NB4 (cell line): ENCODE data around the gene ZNF557.
A peak's percentile ranks its signal among the peaks of the same experiment; 100 is the strongest.
"Not testable (repeated sequence)": the region's sequence is repeated elsewhere in the genome, so short reads cannot be mapped to it uniquely, and the experiment has no call there.

Experiments
- DNase-seq: peaks from one replicate; pipeline ENCODE4 v3.0.0; 2010; ENCODE audit warnings: low read depth
- H3K4me3 ChIP-seq: one replicate; pipeline ENCODE4 v1.5.1; 2011; ENCODE audit warnings: mild to moderate bottlenecking, low read depth, low read length, moderate library complexity
- MYC ChIP-seq: IDR thresholded peaks from 2 replicates; pipeline ENCODE4 v1.6.1; 2011; ENCODE audit warnings: low read depth, low read length
- POLR2A ChIP-seq: IDR thresholded peaks from 2 replicates; pipeline ENCODE4 v1.6.1; 2011; ENCODE audit warnings: mild to moderate bottlenecking; ENCODE audit not compliant: insufficient read length; ENCODE audit errors: extremely low read depth
- TF ChIP-seq, protein P1 (sequence below): IDR thresholded peaks from one replicate; pipeline ENCODE4 v1.5.1; 2012; ENCODE audit warnings: low read depth, low read length
- TF ChIP-seq, protein P2 (sequence below): IDR thresholded peaks from 2 replicates; pipeline ENCODE4 v1.6.1; 2011; ENCODE audit warnings: low read depth, low read length

ZNF557 gene

DNA sequence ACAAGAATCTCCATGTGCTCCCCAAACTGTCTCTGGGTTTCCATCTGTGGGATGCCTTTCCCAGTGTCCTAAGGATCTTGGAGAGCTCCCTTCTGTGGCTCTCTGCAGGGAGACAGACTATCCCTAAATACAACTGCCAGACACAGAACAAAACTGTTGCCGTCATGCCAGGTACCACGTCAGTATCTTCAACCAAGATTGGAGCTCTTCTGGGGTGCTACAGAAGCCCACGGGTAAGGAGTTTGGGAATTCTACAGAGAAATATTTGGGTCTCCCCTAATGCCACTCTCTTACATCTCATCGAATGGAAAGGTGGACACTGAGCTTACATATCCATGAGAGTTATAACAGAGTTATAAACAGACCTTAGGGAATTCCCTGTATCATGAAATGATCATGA is 6.2 kb upstream of the ZNF557 start:
- TF ChIP-seq MYC (no peak), POLR2A (no peak)
- TF ChIP-seq, protein P1, sequence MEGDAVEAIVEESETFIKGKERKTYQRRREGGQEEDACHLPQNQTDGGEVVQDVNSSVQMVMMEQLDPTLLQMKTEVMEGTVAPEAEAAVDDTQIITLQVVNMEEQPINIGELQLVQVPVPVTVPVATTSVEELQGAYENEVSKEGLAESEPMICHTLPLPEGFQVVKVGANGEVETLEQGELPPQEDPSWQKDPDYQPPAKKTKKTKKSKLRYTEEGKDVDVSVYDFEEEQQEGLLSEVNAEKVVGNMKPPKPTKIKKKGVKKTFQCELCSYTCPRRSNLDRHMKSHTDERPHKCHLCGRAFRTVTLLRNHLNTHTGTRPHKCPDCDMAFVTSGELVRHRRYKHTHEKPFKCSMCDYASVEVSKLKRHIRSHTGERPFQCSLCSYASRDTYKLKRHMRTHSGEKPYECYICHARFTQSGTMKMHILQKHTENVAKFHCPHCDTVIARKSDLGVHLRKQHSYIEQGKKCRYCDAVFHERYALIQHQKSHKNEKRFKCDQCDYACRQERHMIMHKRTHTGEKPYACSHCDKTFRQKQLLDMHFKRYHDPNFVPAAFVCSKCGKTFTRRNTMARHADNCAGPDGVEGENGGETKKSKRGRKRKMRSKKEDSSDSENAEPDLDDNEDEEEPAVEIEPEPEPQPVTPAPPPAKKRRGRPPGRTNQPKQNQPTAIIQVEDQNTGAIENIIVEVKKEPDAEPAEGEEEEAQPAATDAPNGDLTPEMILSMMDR = no peak
- TF ChIP-seq, protein P2, sequence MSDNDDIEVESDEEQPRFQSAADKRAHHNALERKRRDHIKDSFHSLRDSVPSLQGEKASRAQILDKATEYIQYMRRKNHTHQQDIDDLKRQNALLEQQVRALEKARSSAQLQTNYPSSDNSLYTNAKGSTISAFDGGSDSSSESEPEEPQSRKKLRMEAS = no peak
- no peak for DNase-seq
- no peak overlapping the region for H3K4me3 ChIP-seq

DNA sequence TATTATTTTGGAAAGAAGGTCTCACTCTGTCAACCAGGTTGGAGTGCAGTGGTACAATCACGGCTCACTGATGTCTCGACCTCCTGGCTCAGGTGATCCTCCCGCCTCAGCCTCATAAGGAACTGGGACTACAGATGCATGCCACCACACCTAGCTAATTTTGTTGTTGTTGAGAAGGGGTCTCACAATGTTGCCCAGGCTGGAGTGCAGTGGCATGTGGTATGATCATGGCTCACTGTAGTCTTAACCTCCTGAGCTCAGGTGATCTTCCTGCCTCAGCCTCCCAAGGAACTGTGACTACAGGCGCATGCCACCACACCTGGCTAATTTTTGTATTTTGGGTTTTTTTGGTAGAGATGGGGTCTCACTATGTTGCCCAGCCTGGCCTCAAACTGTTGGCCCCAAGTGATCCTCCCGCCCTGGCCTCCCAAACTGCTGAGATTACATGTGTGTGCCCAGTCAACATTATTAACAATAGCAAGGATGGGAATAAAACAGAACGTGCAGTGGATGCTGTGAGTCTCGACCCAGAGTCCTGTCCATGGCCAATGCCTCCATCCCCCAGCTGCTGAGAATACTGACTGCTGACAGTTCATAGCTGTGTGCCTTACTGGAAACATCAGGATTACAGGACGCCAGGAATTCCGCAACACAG is 5.6 kb upstream of the ZNF557 start:
- H3K4me3 ChIP-seq = no peak overlapping the region
- TF ChIP-seq POLR2A = no peak
- TF ChIP-seq MYC = no peak
- TF ChIP-seq, protein P2 = no peak
- TF ChIP-seq, protein P1 = no peak
- DNase-seq = no peak

DNA sequence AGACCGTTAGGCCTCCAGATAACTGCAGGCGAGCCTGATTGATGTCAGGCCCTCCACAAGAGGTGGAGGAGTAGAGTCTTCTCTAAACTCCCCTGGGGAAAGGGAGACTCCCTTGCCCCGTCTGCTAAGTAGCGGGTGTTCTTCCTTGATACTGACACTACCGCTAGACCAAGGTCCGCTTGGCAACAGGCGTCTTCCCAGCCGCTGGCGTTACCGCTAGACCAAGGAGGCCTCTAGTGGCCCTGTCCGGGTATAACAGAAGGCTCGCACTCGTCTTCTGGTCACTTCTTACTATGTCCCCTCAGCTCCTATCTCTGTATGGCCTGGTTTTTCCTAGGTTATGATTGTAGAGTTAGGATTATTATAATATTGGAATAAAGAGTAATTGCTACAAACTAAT is 2.4 kb upstream of the ZNF557 start:
- peak; percentile 14 for DNase-seq
- H3K4me3 ChIP-seq = not testable (repeated sequence)

DNA sequence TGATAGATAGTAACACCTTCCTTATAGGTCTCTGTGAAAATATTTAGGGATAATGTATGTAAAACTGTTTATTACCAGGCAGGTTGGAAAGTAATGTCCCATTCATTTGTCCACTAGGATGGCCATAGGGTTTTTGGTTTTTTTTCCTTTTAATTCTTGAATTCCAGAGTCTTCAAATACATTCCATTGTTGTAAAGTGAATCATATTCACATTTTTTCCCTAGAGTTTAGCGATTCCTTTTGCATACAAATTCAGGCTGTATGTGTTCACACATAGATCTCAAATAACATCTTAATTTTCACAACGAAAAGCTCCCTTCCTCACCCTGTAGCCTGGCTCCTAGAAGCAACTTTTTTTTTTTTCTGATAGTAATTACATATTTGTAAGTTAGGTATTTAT is 1.8 kb upstream of the ZNF557 start:
- TF ChIP-seq, protein P1 = no peak
- TF ChIP-seq MYC (no peak), POLR2A (no peak)
- TF ChIP-seq, protein P2 = no peak
- DNase-seq = no peak
- no peak overlapping the region for H3K4me3 ChIP-seq

DNA sequence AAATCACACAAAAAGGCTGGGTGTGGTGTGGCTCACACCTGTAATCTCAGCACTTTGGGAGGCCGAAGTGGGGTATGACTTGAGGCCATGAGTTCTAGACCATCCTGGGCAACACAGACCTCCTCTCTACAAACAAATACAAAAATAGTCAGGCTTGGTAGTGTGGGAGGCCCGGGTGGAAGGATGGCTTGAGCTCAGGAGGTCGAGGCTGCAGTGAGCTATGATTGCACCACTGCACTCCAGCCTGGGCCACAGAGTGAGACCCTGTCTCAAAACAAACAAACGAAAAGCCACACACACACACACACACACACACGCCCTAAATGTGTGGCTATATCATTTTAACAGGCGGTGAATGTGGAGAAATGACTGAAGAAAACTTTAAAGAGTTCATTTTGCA is 904 bp upstream of the ZNF557 start:
- no peak for DNase-seq
- H3K4me3 ChIP-seq = peak overlapping the region; percentile 13
- no peak for TF ChIP-seq MYC

DNA sequence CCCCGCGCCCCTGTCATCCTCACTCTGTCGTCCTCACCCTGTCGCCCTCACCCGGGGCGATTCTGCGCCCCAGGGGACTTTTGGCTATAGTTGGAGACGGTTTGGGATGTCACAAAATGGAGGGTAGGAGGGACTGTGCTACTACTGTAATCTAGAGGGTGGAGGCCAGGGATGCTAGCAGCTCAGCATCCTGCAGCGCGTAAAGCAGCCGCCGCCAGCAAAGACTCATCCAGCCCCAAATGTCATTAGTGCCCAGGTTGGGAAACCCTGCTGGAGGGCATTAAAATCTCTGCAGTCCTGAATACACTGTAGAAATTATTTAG is 362 bp downstream of the ZNF557 start:
- TF ChIP-seq, protein P1 = no peak
- no peak for TF ChIP-seq MYC
- TF ChIP-seq, protein P2 = no peak
- no peak for TF ChIP-seq POLR2A
- H3K4me3 ChIP-seq = peak overlapping the region; percentile 89
- DNase-seq = no peak

DNA sequence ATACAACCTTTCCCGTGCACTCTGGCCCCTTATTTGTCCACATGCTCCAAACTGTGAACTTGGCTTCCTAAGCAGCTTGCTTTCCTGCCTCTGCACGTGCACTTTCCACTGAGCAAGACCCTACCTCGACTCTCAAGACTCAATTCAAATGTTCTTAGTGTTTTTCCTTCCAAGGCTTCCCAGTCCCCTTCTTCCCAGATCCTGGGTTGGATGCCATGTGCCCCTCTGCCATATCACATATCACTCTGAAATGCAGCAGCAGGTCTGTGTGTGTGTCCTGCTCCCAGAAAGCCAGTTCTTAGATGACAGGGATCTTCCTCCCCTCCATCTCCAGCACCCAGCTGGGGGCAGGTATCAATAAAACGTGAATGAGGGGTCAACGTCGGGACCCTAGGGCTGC is 3.0 kb downstream of the ZNF557 start:
- TF ChIP-seq, protein P2 = no peak
- TF ChIP-seq, protein P1 = no peak
- TF ChIP-seq MYC = no peak
- no peak for TF ChIP-seq POLR2A
- no peak overlapping the region for H3K4me3 ChIP-seq
- no peak for DNase-seq
